ENCODE data around the gene FCRL5.

DNA sequence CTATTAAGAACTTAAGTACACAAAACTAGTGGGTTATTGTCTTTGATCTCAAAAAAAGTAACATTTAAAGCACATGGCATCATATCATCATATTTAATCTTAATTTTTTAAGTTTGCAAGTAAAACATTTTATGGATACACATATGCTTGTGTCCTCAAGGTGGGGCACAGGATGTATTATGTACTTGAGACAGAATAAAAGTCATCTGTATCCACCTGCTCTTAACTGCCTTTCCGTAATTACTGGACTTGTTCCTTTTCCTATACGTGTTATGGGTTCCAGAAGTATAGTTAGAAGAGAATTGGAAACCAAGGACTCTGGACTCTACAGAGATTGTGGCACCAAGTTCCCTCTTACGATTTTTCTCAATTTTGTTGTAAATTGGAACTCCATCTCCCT is 79.4 kb downstream of the FCRL5 start:
- TF ChIP-seq POLR2AphosphoS5 (IDR thresholded peaks at IDR 0.05; ENCODE audit: low read depth, low read length), result no peak
- TF ChIP-seq POLR2A (IDR thresholded peaks at IDR 0.05; ENCODE audit: low read depth, low read length), result no peak
- TF ChIP-seq TAF1 (IDR thresholded peaks at IDR 0.05; ENCODE audit: borderline replicate concordance, low read depth, low read length), result no peak

All from GM12892 (cell line).